Measurements from ENCODE around the gene ODF4. TPM values are rescaled to one million over a fixed set of nuclear protein-coding genes. Genes with fewer than 3 reads are reported as not detected.

Gene ODF4
- total and polyA plus RNA-seq, 2 of the 13 experiments (the other 11 are each of a cell fraction or from before 2014, with no cell fraction given): not detected

DNA sequence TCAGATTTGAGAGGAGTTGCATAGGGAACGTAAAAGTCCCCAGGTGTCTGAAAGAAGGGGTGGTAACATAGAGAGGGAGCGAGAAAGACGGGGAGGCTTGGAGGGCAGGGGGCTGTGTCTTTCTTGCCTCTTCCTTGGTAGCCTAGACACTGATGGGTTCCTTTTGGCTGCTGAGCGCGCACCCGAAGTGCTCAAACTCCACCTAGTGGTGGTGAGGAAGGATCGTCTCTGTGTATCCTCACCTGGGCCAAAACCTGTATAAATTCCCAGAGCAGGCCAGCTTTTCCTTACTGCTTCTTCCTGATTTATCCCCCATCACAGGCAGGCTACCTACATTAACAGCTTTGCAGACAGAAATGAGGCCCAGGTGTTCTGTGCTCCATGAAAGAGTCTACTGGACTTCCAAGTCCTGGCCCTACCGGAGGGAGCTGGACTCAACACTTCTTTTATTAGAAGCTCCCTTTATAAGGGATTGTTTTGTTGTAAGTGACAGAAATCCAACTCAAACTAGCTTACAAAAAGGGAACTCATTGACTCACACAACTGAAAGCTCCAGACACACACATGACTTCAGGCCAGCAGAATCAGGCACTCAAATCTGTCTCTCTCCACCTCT lies 38.9 kb upstream of the ODF4 start:
- peaks cover 42% of the 10 kb centered on the region; the same call in 1 of the 2 replicates for H3K4me1 ChIP-seq (ENCODE audit: insufficient read depth, low read length)
- POLR2A ChIA-PET: interaction anchor here (0.9 to 1.9 kb wide), 6 partner anchors 27 to 127 kb away, joined by 3 to 6 read pairs (median 4); partner anchors contain the start of genes CTC1 and PFAS
- H3K9ac ChIP-seq (ENCODE audit: insufficient read depth, low read depth, low read length): no peak overlapping the region
- no peaks in the 10 kb centered on the region for H3K36me3 ChIP-seq (replicated peaks in 1 of 2; ENCODE audit: control insufficient read depth in 1 of 2, insufficient read depth in 2 of 2, low read length in 2 of 2)
- ATAC-seq (peak; percentile 89), FAIRE-seq (peak; percentile 76), DNase-seq (ENCODE audit: low spot score) (peak; percentile 65)
- in situ Hi-C loops (cut with HindIII; ENCODE audit: extremely low pct_ligation_motif_present, low pct_unique_long_range_greater_than_20kb) (loop anchor here (5.0 kb wide), 2 partner anchors 78 to 178 kb away; partner anchors contain the start of gene HES7), intact Hi-C loops (cut with micrococcal nuclease; ENCODE audit: unreplicated experiment) (loop anchor here (1.0 kb wide), 1 partner anchor 77 kb away; no protein-coding TSS in a partner anchor)
- no peaks in the 10 kb centered on the region for H4K20me1 ChIP-seq (ENCODE audit: insufficient read depth, low read length)
- no peak overlapping the region for H2AFZ ChIP-seq (ENCODE audit: low read length)
- no peaks in the 10 kb centered on the region for H3K27me3 ChIP-seq (ENCODE audit: control insufficient read depth in 1 of 2, insufficient read depth in 2 of 2, low read length in 2 of 2)
- no peak overlapping the region for H3K27ac ChIP-seq (ENCODE audit: extremely low read length, insufficient read depth, low read length)
- WGBS (ENCODE audit: low lambda C conversion rate): 11% methylated on average over 8 of the region's 8 CpGs
- no peaks in the 10 kb centered on the region for H3K79me2 ChIP-seq (ENCODE audit: insufficient read depth, low read length)
- no TSS peak for BruUV-seq (replicated peaks)
- no peak overlapping the region for H3K4me3 ChIP-seq (replicated peaks in 1 of 3; ENCODE audit: insufficient read depth in 1 of 3, low read depth in 2 of 3, low read length in 3 of 3)
- H3K4me2 ChIP-seq (ENCODE audit: low read depth, low read length): peak overlapping the region; percentile 32
- CTCF ChIA-PET (ENCODE audit: low intra/inter-chr PET ratio, low total read pairs): interaction anchor here (0.6 to 1.4 kb wide), 2 partner anchors 78 to 162 kb away, joined by 3 read pairs; no protein-coding TSS in a partner anchor
- no peaks in the 10 kb centered on the region for H3K9me3 ChIP-seq (ENCODE audit: low read length)
- TF ChIP-seq HOXA3 (CRISPR knock-in tag; IDR thresholded peaks at IDR 0.05) (peak; percentile 45; the same call in 1 of the 2 replicates), ZNF335 (CRISPR knock-in tag; IDR thresholded peaks at IDR 0.05) (0 out of 2 replicates have a peak, but pooled peaks have one; percentile 49), GATAD2A (CRISPR knock-in tag; IDR thresholded peaks at IDR 0.05) (peak; percentile 51; the same call in 1 of the 2 replicates), TGIF2 (CRISPR knock-in tag; IDR thresholded peaks at IDR 0.05) (peak; percentile 35; the same call in 1 of the 2 replicates), IRF2 (CRISPR knock-in tag; IDR thresholded peaks at IDR 0.05) (peak; percentile 57; the same call in 1 of the 2 replicates), ISL2 (CRISPR knock-in tag; IDR thresholded peaks at IDR 0.05) (0 out of 2 replicates have a peak, but pooled peaks have one; percentile 29), TEAD3 (CRISPR knock-in tag; optimal IDR thresholded peaks at IDR 0.05; ENCODE audit: borderline replicate concordance) (peak; percentile 65), ZNF33B (CRISPR knock-in tag; IDR thresholded peaks at IDR 0.05) (no peak), ETV5 (CRISPR knock-in tag; IDR thresholded peaks at IDR 0.05; ENCODE audit: borderline replicate concordance) (peak; percentile 17; the same call in 1 of the 2 replicates), STAG1 (CRISPR knock-in tag; IDR thresholded peaks at IDR 0.05) (peak; percentile 95), THAP11 (CRISPR knock-in tag; IDR thresholded peaks at IDR 0.05) (peak; percentile 38; the same call in 1 of the 2 replicates), HMG20A (CRISPR knock-in tag; IDR thresholded peaks at IDR 0.05; ENCODE audit: borderline replicate concordance) (no peak), ZFX (CRISPR knock-in tag; IDR thresholded peaks at IDR 0.05; ENCODE audit: low read depth) (peak; percentile 40; the same call in 1 of the 2 replicates), ATF1 (CRISPR knock-in tag; IDR thresholded peaks at IDR 0.05) (no peak)
- TF ChIP-seq, protein P1, sequence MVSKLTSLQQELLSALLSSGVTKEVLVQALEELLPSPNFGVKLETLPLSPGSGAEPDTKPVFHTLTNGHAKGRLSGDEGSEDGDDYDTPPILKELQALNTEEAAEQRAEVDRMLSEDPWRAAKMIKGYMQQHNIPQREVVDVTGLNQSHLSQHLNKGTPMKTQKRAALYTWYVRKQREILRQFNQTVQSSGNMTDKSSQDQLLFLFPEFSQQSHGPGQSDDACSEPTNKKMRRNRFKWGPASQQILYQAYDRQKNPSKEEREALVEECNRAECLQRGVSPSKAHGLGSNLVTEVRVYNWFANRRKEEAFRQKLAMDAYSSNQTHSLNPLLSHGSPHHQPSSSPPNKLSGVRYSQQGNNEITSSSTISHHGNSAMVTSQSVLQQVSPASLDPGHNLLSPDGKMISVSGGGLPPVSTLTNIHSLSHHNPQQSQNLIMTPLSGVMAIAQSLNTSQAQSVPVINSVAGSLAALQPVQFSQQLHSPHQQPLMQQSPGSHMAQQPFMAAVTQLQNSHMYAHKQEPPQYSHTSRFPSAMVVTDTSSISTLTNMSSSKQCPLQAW (CRISPR knock-in tag; IDR thresholded peaks at IDR 0.05): peak; percentile 60; the same call in 1 of the 2 replicates
- TF ChIP-seq, protein P2, sequence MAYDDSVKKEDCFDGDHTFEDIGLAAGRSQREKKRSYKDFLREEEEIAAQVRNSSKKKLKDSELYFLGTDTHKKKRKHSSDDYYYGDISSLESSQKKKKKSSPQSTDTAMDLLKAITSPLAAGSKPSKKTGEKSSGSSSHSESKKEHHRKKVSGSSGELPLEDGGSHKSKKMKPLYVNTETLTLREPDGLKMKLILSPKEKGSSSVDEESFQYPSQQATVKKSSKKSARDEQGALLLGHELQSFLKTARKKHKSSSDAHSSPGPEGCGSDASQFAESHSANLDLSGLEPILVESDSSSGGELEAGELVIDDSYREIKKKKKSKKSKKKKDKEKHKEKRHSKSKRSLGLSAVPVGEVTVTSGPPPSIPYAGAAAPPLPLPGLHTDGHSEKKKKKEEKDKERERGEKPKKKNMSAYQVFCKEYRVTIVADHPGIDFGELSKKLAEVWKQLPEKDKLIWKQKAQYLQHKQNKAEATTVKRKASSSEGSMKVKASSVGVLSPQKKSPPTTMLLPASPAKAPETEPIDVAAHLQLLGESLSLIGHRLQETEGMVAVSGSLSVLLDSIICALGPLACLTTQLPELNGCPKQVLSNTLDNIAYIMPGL (CRISPR knock-in tag; IDR thresholded peaks at IDR 0.05; ENCODE audit: borderline replicate concordance in 1 of 2, low read depth in 1 of 2): peak; percentile 77 to 83; a peak in 3 of 4 replicates
- TF ChIP-seq, protein P3, sequence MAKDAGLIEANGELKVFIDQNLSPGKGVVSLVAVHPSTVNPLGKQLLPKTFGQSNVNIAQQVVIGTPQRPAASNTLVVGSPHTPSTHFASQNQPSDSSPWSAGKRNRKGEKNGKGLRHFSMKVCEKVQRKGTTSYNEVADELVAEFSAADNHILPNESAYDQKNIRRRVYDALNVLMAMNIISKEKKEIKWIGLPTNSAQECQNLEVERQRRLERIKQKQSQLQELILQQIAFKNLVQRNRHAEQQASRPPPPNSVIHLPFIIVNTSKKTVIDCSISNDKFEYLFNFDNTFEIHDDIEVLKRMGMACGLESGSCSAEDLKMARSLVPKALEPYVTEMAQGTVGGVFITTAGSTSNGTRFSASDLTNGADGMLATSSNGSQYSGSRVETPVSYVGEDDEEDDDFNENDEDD (CRISPR knock-in tag; IDR thresholded peaks at IDR 0.05; ENCODE audit: borderline replicate concordance): peak; percentile 28; the same call in 1 of the 2 replicates
- TF ChIP-seq, protein P4, sequence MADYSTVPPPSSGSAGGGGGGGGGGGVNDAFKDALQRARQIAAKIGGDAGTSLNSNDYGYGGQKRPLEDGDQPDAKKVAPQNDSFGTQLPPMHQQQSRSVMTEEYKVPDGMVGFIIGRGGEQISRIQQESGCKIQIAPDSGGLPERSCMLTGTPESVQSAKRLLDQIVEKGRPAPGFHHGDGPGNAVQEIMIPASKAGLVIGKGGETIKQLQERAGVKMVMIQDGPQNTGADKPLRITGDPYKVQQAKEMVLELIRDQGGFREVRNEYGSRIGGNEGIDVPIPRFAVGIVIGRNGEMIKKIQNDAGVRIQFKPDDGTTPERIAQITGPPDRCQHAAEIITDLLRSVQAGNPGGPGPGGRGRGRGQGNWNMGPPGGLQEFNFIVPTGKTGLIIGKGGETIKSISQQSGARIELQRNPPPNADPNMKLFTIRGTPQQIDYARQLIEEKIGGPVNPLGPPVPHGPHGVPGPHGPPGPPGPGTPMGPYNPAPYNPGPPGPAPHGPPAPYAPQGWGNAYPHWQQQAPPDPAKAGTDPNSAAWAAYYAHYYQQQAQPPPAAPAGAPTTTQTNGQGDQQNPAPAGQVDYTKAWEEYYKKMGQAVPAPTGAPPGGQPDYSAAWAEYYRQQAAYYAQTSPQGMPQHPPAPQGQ (CRISPR knock-in tag; IDR thresholded peaks at IDR 0.05; ENCODE audit: borderline replicate concordance): no peak
